IMR-90 (cell line): ENCODE results near the gene PCNP. TPM values are rescaled to one million over a fixed set of nuclear protein-coding genes. Genes with fewer than 3 reads are reported as not detected.

Experiments
- ATAC-seq: fragments of 200-7000 bp; cut with Tn5 transposase; 2 replicates; pipeline ENCODE4 v1.9.1; 2020; ENCODE audit warnings: low read depth, mild to moderate bottlenecking, moderate library complexity
- BruUV-seq: library from RNA; stranded (reverse); fragments of 400-500 nt; replicated peaks from 2 replicates; lab custom pipeline; 2021; lab: Mats Ljungman, UMichigan
- CTCF ChIA-PET: fragments of 300-600 bp; formaldehyde crosslinking; extraction: SDS; loops from one replicate; lab custom pipeline; 2021; ENCODE audit warnings: antibody characterized with exemption; lab: Yijun Ruan, JAX
- POLR2A ChIA-PET: fragments of 300-600 bp; sonication (Branson Sonifier 250); formaldehyde crosslinking; loops from one replicate; lab custom pipeline; 2022; ENCODE audit warnings: antibody characterized with exemption; ENCODE audit not compliant: unreplicated experiment; lab: Charles Lee
- DNase-seq: peaks from one replicate; pipeline ENCODE4 v3.0.0; 2013
- H2AFZ ChIP-seq: replicated peaks from 2 replicates; pipeline ENCODE3; 2013; ENCODE audit warnings: low read length, mild to moderate bottlenecking; ENCODE audit not compliant: poor library complexity
- H2AK5ac ChIP-seq: 2 replicates; pipeline ENCODE4 v1.6.1; 2013; ENCODE audit warnings: low read depth, low read length, inconsistent platforms
- H2AK9ac ChIP-seq: replicated peaks from 2 replicates; pipeline ENCODE3; 2013; ENCODE audit warnings: mild to moderate bottlenecking, low read depth, low read length, moderate library complexity; ENCODE audit not compliant: poor library complexity
- H2BK120ac ChIP-seq: 2 replicates; pipeline ENCODE4 v1.6.1; 2013; ENCODE audit warnings: low read depth, low read length, inconsistent platforms
- H2BK15ac ChIP-seq: 3 replicates; pipeline ENCODE4 v1.6.1; 2013; ENCODE audit warnings: low read depth, low read length, inconsistent platforms
- H2BK20ac ChIP-seq: 2 replicates; pipeline ENCODE4 v1.6.1; 2013; ENCODE audit warnings: low read depth, mild to moderate bottlenecking, inconsistent platforms, low read length, moderate library complexity
- H2BK5ac ChIP-seq: 2 replicates; pipeline ENCODE4 v1.6.1; 2013; ENCODE audit warnings: mild to moderate bottlenecking, low read depth, low read length, inconsistent platforms; ENCODE audit not compliant: poor library complexity, severe bottlenecking
- H3K14ac ChIP-seq: replicated peaks from 2 replicates; pipeline ENCODE4 v1.6.1; 2013; ENCODE audit warnings: low read depth, low read length, inconsistent platforms
- H3K18ac ChIP-seq: 2 replicates; pipeline ENCODE4 v1.6.1; 2013; ENCODE audit warnings: low read depth, low read length, control low read depth
- H3K23ac ChIP-seq: 2 replicates; pipeline ENCODE4 v1.6.1; 2013; ENCODE audit warnings: low read depth, low read length, inconsistent platforms
- H3K27ac ChIP-seq: 2 replicates; pipeline ENCODE4 v1.5.1; 2013; ENCODE audit warnings: mild to moderate bottlenecking, control low read depth, low read length; ENCODE audit not compliant: insufficient read depth
- H3K27me3 ChIP-seq: 2 replicates; pipeline ENCODE4 v1.6.1; 2013; ENCODE audit warnings: low read length; ENCODE audit not compliant: control insufficient read depth, insufficient read depth
- H3K36me3 ChIP-seq: 2 replicates; pipeline ENCODE4 v1.6.1; 2013; ENCODE audit warnings: low read length, mixed read lengths; ENCODE audit not compliant: control insufficient read depth, insufficient read depth
- H3K4ac ChIP-seq: 2 replicates; pipeline ENCODE4 v1.6.1; 2013; ENCODE audit warnings: low read depth, low read length, inconsistent platforms
- H3K4me1 ChIP-seq: 2 replicates; pipeline ENCODE4 v1.6.1; 2013; ENCODE audit warnings: low read length, mixed read lengths; ENCODE audit not compliant: control insufficient read depth, insufficient read depth
- H3K4me2 ChIP-seq: 2 replicates; pipeline ENCODE4 v1.6.1; 2013; ENCODE audit warnings: low read depth, mild to moderate bottlenecking, control low read depth, low read length, moderate library complexity
- H3K4me3 ChIP-seq: 2 replicates; pipeline ENCODE4 v1.5.1; 2013; ENCODE audit warnings: low read depth, mild to moderate bottlenecking, control low read depth, low read length, moderate library complexity; ENCODE audit not compliant: insufficient read depth
- H3K56ac ChIP-seq: 2 replicates; pipeline ENCODE4 v1.6.1; 2013; ENCODE audit warnings: low read length, inconsistent platforms; ENCODE audit not compliant: insufficient read depth; ENCODE audit errors: extremely low read depth
- H3K79me1 ChIP-seq, 2 experiments: 2 replicates each; pipeline ENCODE4 v1.6.1; 2013; ENCODE audit warnings: low read length in 2 of 2, inconsistent platforms in 1 of 2, low read depth in 1 of 2
- H3K9ac ChIP-seq: 2 replicates; pipeline ENCODE4 v1.6.1; 2013; ENCODE audit warnings: low read depth, low read length, control low read depth
- H3K9me1 ChIP-seq: 2 replicates; pipeline ENCODE4 v1.6.1; 2013; ENCODE audit warnings: low read length, inconsistent platforms; ENCODE audit not compliant: insufficient read depth
- H3K9me3 ChIP-seq: 2 replicates; pipeline ENCODE4 v1.6.1; 2013; ENCODE audit warnings: low read length; ENCODE audit not compliant: control insufficient read depth, insufficient read depth
- H4K20me1 ChIP-seq: 2 replicates; pipeline ENCODE4 v1.6.1; 2013; ENCODE audit warnings: low read length, inconsistent platforms; ENCODE audit not compliant: insufficient read depth
- H4K5ac ChIP-seq: 2 replicates; pipeline ENCODE4 v1.6.1; 2013; ENCODE audit warnings: mild to moderate bottlenecking, low read depth, low read length, control low read depth
- H4K8ac ChIP-seq, 2 experiments: 2 replicates each; pipeline ENCODE4 v1.6.1; 2013; ENCODE audit warnings: low read depth in 2 of 2, low read length in 2 of 2, control low read depth in 1 of 2, inconsistent platforms in 1 of 2
- H4K91ac ChIP-seq: 2 replicates; pipeline ENCODE4 v1.6.1; 2013; ENCODE audit warnings: low read depth, low read length, inconsistent platforms; ENCODE audit not compliant: insufficient read depth
- BHLHE40 ChIP-seq: fragments of 150-350 bp; IDR thresholded peaks from 2 replicates; pipeline ENCODE4 v1.6.1; 2016; ENCODE audit warnings: mild to moderate bottlenecking, low read depth, low read length
- CHD1 ChIP-seq: IDR thresholded peaks from 2 replicates; pipeline ENCODE4 v1.6.1; 2012; ENCODE audit warnings: low read depth, low read length, improper control_type of control experiment
- CTCF ChIP-seq: conservative IDR thresholded peaks from 2 replicates; pipeline ENCODE4 v1.5.1; 2012; ENCODE audit warnings: mild to moderate bottlenecking, low read depth, low read length, improper control_type of control experiment
- ELK1 ChIP-seq: fragments of 150-350 bp; IDR thresholded peaks from 2 replicates; pipeline ENCODE4 v1.6.1; 2016; ENCODE audit warnings: low read depth, mild to moderate bottlenecking, low read length, moderate library complexity, borderline replicate concordance
- FOS ChIP-seq: fragments of 150-350 bp; IDR thresholded peaks from 2 replicates; pipeline ENCODE4 v1.6.1; 2016; ENCODE audit warnings: low read depth, low read length
- MAFK ChIP-seq: IDR thresholded peaks from 2 replicates; pipeline ENCODE4 v1.6.1; 2012; ENCODE audit warnings: low read depth, low read length, improper control_type of control experiment
- MAZ ChIP-seq: IDR thresholded peaks from 2 replicates; pipeline ENCODE4 v1.6.1; 2012; ENCODE audit warnings: low read depth, mild to moderate bottlenecking, low read length, improper control_type of control experiment, moderate library complexity, borderline replicate concordance
- MXI1 ChIP-seq: IDR thresholded peaks from 2 replicates; pipeline ENCODE4 v1.6.1; 2012; ENCODE audit warnings: low read depth, mild to moderate bottlenecking, low read length, moderate library complexity, borderline replicate concordance
- POLR2A ChIP-seq: IDR thresholded peaks from 2 replicates; pipeline ENCODE4 v1.6.1; 2012; ENCODE audit warnings: mild to moderate bottlenecking, low read depth, low read length
- RCOR1 ChIP-seq: IDR thresholded peaks from 2 replicates; pipeline ENCODE4 v1.6.1; 2012; ENCODE audit warnings: mild to moderate bottlenecking, low read length, improper control_type of control experiment; ENCODE audit not compliant: insufficient replicate concordance
- SMC3 ChIP-seq: fragments of 150-350 bp; IDR thresholded peaks from 2 replicates; pipeline ENCODE4 v1.6.1; 2016; ENCODE audit warnings: low read depth, mild to moderate bottlenecking, antibody characterized with exemption, low read length, moderate library complexity
- WGBS, 2 experiments: methylation state at CpG; one replicate each; pipeline versions ENCODE4 v1.1.5 to v1.1.7; 2013; ENCODE audit warnings: missing lambda C conversion rate in 2 of 2; ENCODE audit not compliant: insufficient read length in 1 of 2; ENCODE audit errors: extremely low coverage in 2 of 2; 5-methylcytosine and 5-hydroxymethylcytosine counted together
- dilution Hi-C: fragments of 300-500 bp; cut with HindIII; formaldehyde crosslinking; loops from one replicate; pipeline ENCODE4 v1.14.3; 2018; ENCODE audit warnings: low sequenced_read_pairs; ENCODE audit not compliant: unreplicated experiment
- in situ Hi-C: fragments of 300-500 bp; cut with MboI; formaldehyde crosslinking; loops from 3 replicates; pipeline ENCODE4 v1.14.3; 2019; ENCODE audit warnings: low sequenced_read_pairs, inconsistent platforms, mixed read lengths
- intact Hi-C: fragments of 100-400 bp; cut with micrococcal nuclease; formaldehyde crosslinking; loops from 2 replicates; pipeline ENCODE4 v1.10.0; 2022
- polyA plus RNA-seq, 3 experiments: library from polyadenylated mRNA; depleted of rRNA; stranded (reverse); fragments of >200 nt; gene quantifications; 2 replicates each; pipeline ENCODE4 v1.2.3, GENCODE V29; 2012; ENCODE audit warnings: low replicate concordance in 1 of 3
- total RNA-seq: library from RNA; depleted of rRNA; stranded (reverse); fragments of >200 nt; gene quantifications from 2 replicates; pipeline ENCODE4 v1.2.3, GENCODE V29; 2012
- TF ChIP-seq, protein P1 (sequence below): fragments of 150-350 bp; IDR thresholded peaks from 2 replicates; pipeline ENCODE4 v1.6.1; 2017; ENCODE audit warnings: mild to moderate bottlenecking, antibody characterized with exemption, low read length, low read depth

Gene PCNP
- total and polyA plus RNA-seq, 2 of the 4 experiments (the other 2 are of a cell fraction) = 34.6 to 53.2 TPM

DNA sequence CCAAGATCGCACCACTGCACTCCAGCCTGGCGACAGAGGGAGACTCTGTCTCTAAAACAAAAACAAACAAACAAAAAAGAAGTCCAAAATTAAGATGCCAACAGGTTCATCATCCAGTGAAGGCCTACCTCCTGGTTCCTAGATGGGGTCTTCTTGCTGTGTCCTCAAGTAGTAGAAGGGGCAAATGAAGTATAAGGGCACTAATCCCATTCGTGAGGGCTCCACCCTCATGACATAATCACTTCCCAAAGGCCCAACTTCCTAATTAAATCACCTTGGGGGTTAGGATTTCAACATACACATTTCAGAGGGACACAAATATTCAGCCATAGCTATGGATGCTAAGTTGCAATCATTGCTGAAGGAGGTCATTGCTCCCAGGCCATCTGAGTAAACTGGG lies 45.8 kb downstream of the PCNP start:
- no peak overlapping the region for H3K4me3 ChIP-seq
- TF ChIP-seq MAFK = no peak
- TF ChIP-seq FOS = no peak
- no peak for TF ChIP-seq SMC3
- no peak for TF ChIP-seq RCOR1
- TF ChIP-seq MXI1 = no peak
- TF ChIP-seq, protein P1, sequence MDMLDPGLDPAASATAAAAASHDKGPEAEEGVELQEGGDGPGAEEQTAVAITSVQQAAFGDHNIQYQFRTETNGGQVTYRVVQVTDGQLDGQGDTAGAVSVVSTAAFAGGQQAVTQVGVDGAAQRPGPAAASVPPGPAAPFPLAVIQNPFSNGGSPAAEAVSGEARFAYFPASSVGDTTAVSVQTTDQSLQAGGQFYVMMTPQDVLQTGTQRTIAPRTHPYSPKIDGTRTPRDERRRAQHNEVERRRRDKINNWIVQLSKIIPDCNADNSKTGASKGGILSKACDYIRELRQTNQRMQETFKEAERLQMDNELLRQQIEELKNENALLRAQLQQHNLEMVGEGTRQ = no peak
- TF ChIP-seq MAZ = no peak
- no peak for TF ChIP-seq CTCF
- TF ChIP-seq CHD1 = no peak
- TF ChIP-seq ELK1 = no peak
- no peak for TF ChIP-seq BHLHE40
- TF ChIP-seq POLR2A = no peak
- 100% methylated on average over 2 of the region's 3 CpGs; no CpG with 5 or more reads in 1 of the 2 experiments for WGBS, 2 experiments
- POLR2A ChIA-PET = no interaction called here
- no TSS peak for BruUV-seq
- H2BK20ac ChIP-seq = no peak overlapping the region
- no peak overlapping the region for H3K23ac ChIP-seq
- H3K4me1 ChIP-seq = no peaks in the 10 kb centered on the region
- CTCF ChIA-PET = no interaction called here
- H2BK5ac ChIP-seq = no peak overlapping the region
- no peaks in the 10 kb centered on the region for H3K27me3 ChIP-seq
- dilution Hi-C loops = no loop called here
- H2BK120ac ChIP-seq = no peak overlapping the region
- intact Hi-C loops = no loop called here
- H3K56ac ChIP-seq = no peak overlapping the region
- no peak overlapping the region for H2AK5ac ChIP-seq
- no peak overlapping the region for H4K91ac ChIP-seq
- H3K9me1 ChIP-seq = no peaks in the 10 kb centered on the region
- H3K4me2 ChIP-seq = no peak overlapping the region
- H4K20me1 ChIP-seq = no peaks in the 10 kb centered on the region
- no peak overlapping the region for H2AFZ ChIP-seq
- DNase-seq (no peak), ATAC-seq (no peak)
- no peak overlapping the region for H4K8ac ChIP-seq
- H3K9ac ChIP-seq = no peak overlapping the region
- H3K27ac ChIP-seq = no peak overlapping the region
- no peak overlapping the region for H3K18ac ChIP-seq
- no peak overlapping the region for H2BK15ac ChIP-seq
- no peak overlapping the region for H2AK9ac ChIP-seq
- H3K79me1 ChIP-seq = no peaks in the 10 kb centered on the region
- no peak overlapping the region for H3K4ac ChIP-seq
- H3K9me3 ChIP-seq = no peaks in the 10 kb centered on the region
- no peak overlapping the region for H4K5ac ChIP-seq
- no peaks in the 10 kb centered on the region for H3K36me3 ChIP-seq
- no peak overlapping the region for H3K14ac ChIP-seq
- in situ Hi-C loops = no loop called here
